Endothelial cell (in vitro differentiated cells): Measurements from ENCODE around the gene GALNT10. TPM values are rescaled to one million over a fixed set of nuclear protein-coding genes. Genes with fewer than 3 reads are reported as not detected.

Experiments used
- DNase-seq: peaks from one replicate; pipeline ENCODE4 v3.0.0; 2021; ENCODE audit warnings: low spot score
- H3K27ac Mint-ChIP-seq: one replicate; pipeline ENCODE4 v1.8.0; 2021; ENCODE audit warnings: mixed read lengths, inconsistent platforms; ENCODE audit not compliant: unreplicated experiment
- H3K27me3 Mint-ChIP-seq: one replicate; pipeline ENCODE4 v1.8.0; 2021; ENCODE audit warnings: mild to moderate bottlenecking, moderate library complexity, mixed read lengths, inconsistent platforms; ENCODE audit not compliant: unreplicated experiment
- H3K36me3 Mint-ChIP-seq: one replicate; pipeline ENCODE4 v1.8.0; 2021; ENCODE audit warnings: mild to moderate bottlenecking, low read depth, mixed read lengths, inconsistent platforms; ENCODE audit not compliant: unreplicated experiment
- H3K4me1 Mint-ChIP-seq: one replicate; pipeline ENCODE4 v1.8.0; 2021; ENCODE audit warnings: mild to moderate bottlenecking, mixed read lengths, inconsistent platforms; ENCODE audit not compliant: unreplicated experiment
- H3K4me3 Mint-ChIP-seq: one replicate; pipeline ENCODE4 v1.8.0; 2021; ENCODE audit warnings: mild to moderate bottlenecking, mixed read lengths, inconsistent platforms; ENCODE audit not compliant: unreplicated experiment
- H3K9me3 Mint-ChIP-seq: one replicate; pipeline ENCODE4 v1.8.0; 2021; ENCODE audit warnings: mixed read lengths, inconsistent platforms; ENCODE audit not compliant: unreplicated experiment
- total RNA-seq: library from RNA; stranded (reverse); fragmentation: NEBNext Ultra II Directional; extraction: Animal tissue kit (Norgen Biotek cat#: 25700); gene quantifications from one replicate; pipeline ENCODE4 v1.2.1, GENCODE V29; 2021; ENCODE audit not compliant: unreplicated experiment
- TF ChIP-seq, protein P1 (sequence below): fragments of 200-600 bp; sonication (generic); IDR thresholded peaks from one replicate; pipeline ENCODE4 v1.5.0; 2021; ENCODE audit warnings: antibody characterized with exemption; ENCODE audit not compliant: unreplicated experiment

The GALNT10 gene
- total RNA-seq, 1 donor from 2014 or later, result 22.5 TPM

GRCh38 chr5:154162539-154163151, 27.9 kb upstream of the GALNT10 start:
- Mint-ChIP-seq H3K4me1 (peaks cover 50% of the 10 kb centered on the region), H3K27me3 (peaks cover 3% of the 10 kb centered on the region), H3K9me3 (no peaks in the 10 kb centered on the region), H3K27ac (no peak overlapping the region), H3K4me3 (no peak overlapping the region), H3K36me3 (no peaks in the 10 kb centered on the region)
- no peak for DNase-seq
- TF ChIP-seq, protein P1, sequence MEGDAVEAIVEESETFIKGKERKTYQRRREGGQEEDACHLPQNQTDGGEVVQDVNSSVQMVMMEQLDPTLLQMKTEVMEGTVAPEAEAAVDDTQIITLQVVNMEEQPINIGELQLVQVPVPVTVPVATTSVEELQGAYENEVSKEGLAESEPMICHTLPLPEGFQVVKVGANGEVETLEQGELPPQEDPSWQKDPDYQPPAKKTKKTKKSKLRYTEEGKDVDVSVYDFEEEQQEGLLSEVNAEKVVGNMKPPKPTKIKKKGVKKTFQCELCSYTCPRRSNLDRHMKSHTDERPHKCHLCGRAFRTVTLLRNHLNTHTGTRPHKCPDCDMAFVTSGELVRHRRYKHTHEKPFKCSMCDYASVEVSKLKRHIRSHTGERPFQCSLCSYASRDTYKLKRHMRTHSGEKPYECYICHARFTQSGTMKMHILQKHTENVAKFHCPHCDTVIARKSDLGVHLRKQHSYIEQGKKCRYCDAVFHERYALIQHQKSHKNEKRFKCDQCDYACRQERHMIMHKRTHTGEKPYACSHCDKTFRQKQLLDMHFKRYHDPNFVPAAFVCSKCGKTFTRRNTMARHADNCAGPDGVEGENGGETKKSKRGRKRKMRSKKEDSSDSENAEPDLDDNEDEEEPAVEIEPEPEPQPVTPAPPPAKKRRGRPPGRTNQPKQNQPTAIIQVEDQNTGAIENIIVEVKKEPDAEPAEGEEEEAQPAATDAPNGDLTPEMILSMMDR, result no peak

DNA sequence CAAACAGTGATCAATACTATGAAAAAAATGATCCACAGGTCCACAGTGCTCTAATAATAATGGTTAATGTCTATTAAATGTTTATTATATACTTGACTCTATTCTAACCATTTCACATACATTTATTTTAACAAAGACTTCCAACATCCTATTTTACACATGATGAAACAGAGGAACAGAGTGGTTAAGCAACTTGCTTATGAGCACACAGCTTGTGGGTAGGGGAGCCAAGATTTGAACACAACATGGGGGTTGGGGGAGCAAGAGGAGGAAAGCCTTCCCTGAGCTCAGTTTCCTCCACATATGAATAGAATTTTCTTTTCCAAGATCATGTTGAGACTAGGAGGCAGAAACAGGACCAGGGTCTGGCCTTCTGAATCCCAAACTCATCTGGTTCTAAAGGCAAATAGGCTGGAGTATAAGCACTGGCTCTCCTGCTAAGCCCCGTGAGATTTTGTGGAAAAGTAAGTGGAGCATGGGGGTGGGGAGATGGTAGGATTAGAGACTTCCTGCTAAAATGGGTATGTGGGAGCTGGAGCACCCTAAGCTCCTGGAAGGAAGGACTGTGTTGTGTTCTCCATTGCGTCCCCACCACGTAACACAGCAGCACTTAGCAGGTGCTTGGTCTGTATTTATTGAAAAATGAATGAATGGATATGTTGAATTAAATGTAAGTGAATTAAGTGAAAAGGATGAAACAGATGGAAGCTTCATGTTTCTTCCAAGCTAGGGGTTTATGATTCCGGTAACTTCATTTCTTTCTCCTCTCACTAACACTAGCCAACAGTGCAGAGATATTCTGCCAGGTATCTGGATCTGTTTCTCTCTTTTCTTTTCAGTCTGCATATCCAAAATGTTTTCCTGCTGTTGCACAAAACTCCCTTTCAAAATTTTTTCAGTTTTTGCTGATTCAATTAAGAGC, 26.9 kb upstream of the GALNT10 start:
- no peak for DNase-seq
- H3K36me3 Mint-ChIP-seq, result no peaks in the 10 kb centered on the region
- peaks cover 41% of the 10 kb centered on the region for H3K4me1 Mint-ChIP-seq
- no peak overlapping the region for H3K27ac Mint-ChIP-seq
- TF ChIP-seq, protein P1, result no peak
- peaks cover 1% of the 10 kb centered on the region for H3K27me3 Mint-ChIP-seq
- no peak overlapping the region for H3K4me3 Mint-ChIP-seq
- no peaks in the 10 kb centered on the region for H3K9me3 Mint-ChIP-seq

GRCh38 chr5:154164249-154164581, 26.3 kb upstream of the GALNT10 start:
- Mint-ChIP-seq H3K27me3 (peaks cover 1% of the 10 kb centered on the region), H3K27ac (no peak overlapping the region), H3K9me3 (no peaks in the 10 kb centered on the region), H3K4me1 (peaks cover 35% of the 10 kb centered on the region), H3K4me3 (no peak overlapping the region), H3K36me3 (no peaks in the 10 kb centered on the region)
- DNase-seq, result no peak
- TF ChIP-seq, protein P1, result no peak

DNA sequence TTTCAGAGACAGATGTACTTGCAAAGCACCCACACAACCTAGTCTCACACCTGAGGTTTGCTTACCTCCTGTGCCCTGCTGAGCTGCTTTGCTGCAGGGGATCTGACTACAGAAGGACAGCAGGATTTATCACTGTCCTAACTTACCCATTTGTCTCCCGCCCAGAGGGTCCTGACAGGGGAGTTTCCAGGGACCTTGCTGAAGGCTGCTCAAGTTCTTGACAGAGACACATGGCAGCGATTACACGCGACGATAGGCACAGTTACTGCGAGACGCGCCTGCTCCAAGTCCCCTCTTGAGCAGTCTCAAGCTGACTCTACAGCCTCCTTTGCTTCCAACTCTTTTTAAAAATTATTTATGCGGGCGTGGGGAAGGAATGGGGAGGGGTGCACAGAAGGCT, 24.6 kb upstream of the GALNT10 start:
- H3K4me1 Mint-ChIP-seq, result peaks cover 28% of the 10 kb centered on the region
- no peak for DNase-seq

More for the DNA sequence above, 24.6 kb upstream of the GALNT10 start:
- Mint-ChIP-seq H3K4me3 (no peak overlapping the region), H3K27ac (no peak overlapping the region), H3K27me3 (peaks cover 1% of the 10 kb centered on the region), H3K36me3 (no peaks in the 10 kb centered on the region), H3K9me3 (no peaks in the 10 kb centered on the region)
- TF ChIP-seq, protein P1, result no peak
